ENCODE measurements around the gene SLC2A2. TPM values are rescaled to one million over a fixed set of nuclear protein-coding genes. Genes with fewer than 3 reads are reported as not detected.

SLC2A2 gene
- total RNA-seq, 1 experiment from 2014 or later = 0.09 TPM

GRCh38 chr3:171038342-171038741, 11.8 kb upstream of the SLC2A2 start:
- Mint-ChIP-seq H3K4me3 (ENCODE audit: low read depth, unreplicated experiment) (no peak overlapping the region), H3K27me3 (ENCODE audit: unreplicated experiment) (no peaks in the 10 kb centered on the region), H3K4me1 (ENCODE audit: low read depth, unreplicated experiment) (no peaks in the 10 kb centered on the region), H3K9me3 (ENCODE audit: low read depth, unreplicated experiment) (no peaks in the 10 kb centered on the region), H3K27ac (ENCODE audit: unreplicated experiment) (no peak overlapping the region), H3K36me3 (ENCODE audit: insufficient read depth, unreplicated experiment) (no peaks in the 10 kb centered on the region)
- CTCF ChIA-PET = no interaction called here
- intact Hi-C loops (cut with micrococcal nuclease; ENCODE audit: unreplicated experiment) = no loop called here
- BruUV-seq (replicated peaks) = no TSS peak
- no peak for TF ChIP-seq CTCF (IDR thresholded peaks at IDR 0.05; ENCODE audit: unreplicated experiment)
- no peak for DNase-seq

- Mint-ChIP-seq H3K27ac (ENCODE audit: unreplicated experiment) (no peak overlapping the region), H3K4me3 (ENCODE audit: low read depth, unreplicated experiment) (no peak overlapping the region), H3K9me3 (ENCODE audit: low read depth, unreplicated experiment) (no peaks in the 10 kb centered on the region), H3K36me3 (ENCODE audit: insufficient read depth, unreplicated experiment) (no peaks in the 10 kb centered on the region), H3K4me1 (ENCODE audit: low read depth, unreplicated experiment) (no peaks in the 10 kb centered on the region), H3K27me3 (ENCODE audit: unreplicated experiment) (no peaks in the 10 kb centered on the region)
- BruUV-seq (replicated peaks) = no TSS peak
- no peak for TF ChIP-seq CTCF (IDR thresholded peaks at IDR 0.05; ENCODE audit: unreplicated experiment)
- CTCF ChIA-PET = interaction anchor here (1.2 kb wide), 1 partner anchor 67 kb away, joined by 3 read pairs; no protein-coding TSS in a partner anchor
- DNase-seq = no peak
- intact Hi-C loops (cut with micrococcal nuclease; ENCODE audit: unreplicated experiment) = no loop called here
Measured at GRCh38 chr3:171028779-171029232, 2.3 kb upstream of the SLC2A2 start.

- Mint-ChIP-seq H3K9me3 (ENCODE audit: low read depth, unreplicated experiment) (no peaks in the 10 kb centered on the region), H3K4me1 (ENCODE audit: low read depth, unreplicated experiment) (peaks cover 4% of the 10 kb centered on the region), H3K27ac (ENCODE audit: unreplicated experiment) (no peak overlapping the region), H3K27me3 (ENCODE audit: unreplicated experiment) (no peaks in the 10 kb centered on the region), H3K4me3 (ENCODE audit: low read depth, unreplicated experiment) (no peak overlapping the region), H3K36me3 (ENCODE audit: insufficient read depth, unreplicated experiment) (no peaks in the 10 kb centered on the region)
- intact Hi-C loops (cut with micrococcal nuclease; ENCODE audit: unreplicated experiment) = no loop called here
- no peak for TF ChIP-seq CTCF (IDR thresholded peaks at IDR 0.05; ENCODE audit: unreplicated experiment)
- BruUV-seq (replicated peaks) = no TSS peak
- DNase-seq = peak; percentile 71
- CTCF ChIA-PET = interaction anchor here (1.2 kb wide), 2 partner anchors 10 to 66 kb away, joined by 3 to 4 read pairs; no protein-coding TSS in a partner anchor
Measured at GRCh38 chr3:171028025-171028778, 1.7 kb upstream of the SLC2A2 start.

- H3K36me3 Mint-ChIP-seq (ENCODE audit: insufficient read depth, unreplicated experiment) = no peaks in the 10 kb centered on the region
- no TSS peak for BruUV-seq (replicated peaks)
- no peak overlapping the region for H3K4me3 Mint-ChIP-seq (ENCODE audit: low read depth, unreplicated experiment)
- no peaks in the 10 kb centered on the region for H3K27me3 Mint-ChIP-seq (ENCODE audit: unreplicated experiment)
- intact Hi-C loops (cut with micrococcal nuclease; ENCODE audit: unreplicated experiment) = no loop called here
- no peak for TF ChIP-seq CTCF (IDR thresholded peaks at IDR 0.05; ENCODE audit: unreplicated experiment)
- H3K4me1 Mint-ChIP-seq (ENCODE audit: low read depth, unreplicated experiment) = peaks cover 20% of the 10 kb centered on the region
- no peaks in the 10 kb centered on the region for H3K9me3 Mint-ChIP-seq (ENCODE audit: low read depth, unreplicated experiment)
- no peak overlapping the region for H3K27ac Mint-ChIP-seq (ENCODE audit: unreplicated experiment)
- no peak for DNase-seq
- CTCF ChIA-PET = interaction anchor here (1.3 kb wide), 1 partner anchor 18 kb away, joined by 3 read pairs; no protein-coding TSS in a partner anchor
Measured at GRCh38 chr3:171023566-171023965, 3.0 kb downstream of the SLC2A2 start.
